Endothelial cell of coronary artery (primary cell): ENCODE results near the gene XPNPEP2. TPM values are rescaled to one million over a fixed set of nuclear protein-coding genes. Genes with fewer than 3 reads are reported as not detected.

Source experiments
- total RNA-seq: library from RNA; depleted of rRNA; stranded (reverse); fragments of >200 nt; gene quantifications from 2 replicates; pipeline ENCODE4 v1.2.3, GENCODE V29; 2014

The XPNPEP2 gene, protein sequence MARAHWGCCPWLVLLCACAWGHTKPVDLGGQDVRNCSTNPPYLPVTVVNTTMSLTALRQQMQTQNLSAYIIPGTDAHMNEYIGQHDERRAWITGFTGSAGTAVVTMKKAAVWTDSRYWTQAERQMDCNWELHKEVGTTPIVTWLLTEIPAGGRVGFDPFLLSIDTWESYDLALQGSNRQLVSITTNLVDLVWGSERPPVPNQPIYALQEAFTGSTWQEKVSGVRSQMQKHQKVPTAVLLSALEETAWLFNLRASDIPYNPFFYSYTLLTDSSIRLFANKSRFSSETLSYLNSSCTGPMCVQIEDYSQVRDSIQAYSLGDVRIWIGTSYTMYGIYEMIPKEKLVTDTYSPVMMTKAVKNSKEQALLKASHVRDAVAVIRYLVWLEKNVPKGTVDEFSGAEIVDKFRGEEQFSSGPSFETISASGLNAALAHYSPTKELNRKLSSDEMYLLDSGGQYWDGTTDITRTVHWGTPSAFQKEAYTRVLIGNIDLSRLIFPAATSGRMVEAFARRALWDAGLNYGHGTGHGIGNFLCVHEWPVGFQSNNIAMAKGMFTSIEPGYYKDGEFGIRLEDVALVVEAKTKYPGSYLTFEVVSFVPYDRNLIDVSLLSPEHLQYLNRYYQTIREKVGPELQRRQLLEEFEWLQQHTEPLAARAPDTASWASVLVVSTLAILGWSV
- not detected in 2 replicates for total RNA-seq

GRCh38 chrX:129738466-129739308 lies at the start of gene XPNPEP2:
Gene XPNPEP2 (plus strand): TSS chrX:129738979. CDS start chrX:129739214, 235 bp downstream.

DNA sequence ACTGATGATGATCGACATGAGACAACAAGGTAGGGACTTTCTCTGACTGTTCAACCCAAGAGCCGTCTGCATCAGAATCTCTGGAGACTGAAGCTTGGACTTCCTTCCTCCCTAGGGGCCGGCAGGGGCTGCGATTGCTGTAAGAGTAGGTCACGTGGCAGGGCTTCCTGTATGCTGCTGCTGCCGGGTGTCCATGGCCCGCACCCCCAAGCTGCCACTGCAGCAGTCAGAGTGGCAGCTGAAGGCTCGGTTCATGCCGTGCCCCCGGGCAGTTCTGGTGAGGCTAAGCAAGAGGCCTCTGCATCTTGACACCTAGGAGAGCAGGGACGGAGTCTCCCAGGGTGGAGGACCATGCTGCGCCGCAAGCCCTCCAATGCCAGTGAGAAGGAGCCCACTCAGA lies 41.0 kb downstream of the XPNPEP2 start, which contains the start of gene SASH3:
SASH3 (plus strand) TSS at position 203 of the 400 bp plus-strand sequence; CDS start at position 352, 149 bp downstream.

Other genes with a start within 250 kb of the XPNPEP2 start
- gene SMARCA1, start 215.5 kb upstream of the XPNPEP2 start, total RNA-seq, result 24.0 and 39.4 TPM in 2 replicates
- 13.2 and 17.2 TPM in 2 replicates for gene OCRL, start 198.7 kb upstream of the XPNPEP2 start, total RNA-seq
- gene APLN, start 84.0 kb upstream of the XPNPEP2 start, total RNA-seq, result 92.7 and 138 TPM in 2 replicates
- not detected in 2 replicates for gene SASH3, start 41.0 kb downstream of the XPNPEP2 start, total RNA-seq
- gene ZDHHC9, start 104.9 kb downstream of the XPNPEP2 start, total RNA-seq, result 13.9 and 21.1 TPM in 2 replicates
- gene UTP14A, start 167.2 kb downstream of the XPNPEP2 start, total RNA-seq, result 22.7 and 23.3 TPM in 2 replicates
- gene BCORL1, start 243.7 kb downstream of the XPNPEP2 start, total RNA-seq, result 1.3 and 3.4 TPM in 2 replicates